GM18505 (cell line): ENCODE results near the gene RFT1.

ENCODE experiments used
- ATAC-seq: cut with Tn5 transposase; IDR thresholded peaks from one replicate; pipeline ENCODE4 v1.9.1; 2021; ENCODE audit not compliant: unreplicated experiment
- POLR2A ChIP-seq: IDR thresholded peaks from 4 replicates; pipeline ENCODE4 v1.6.1; 2011; ENCODE audit warnings: borderline replicate concordance; ENCODE audit not compliant: insufficient read depth, insufficient read length; ENCODE audit errors: extremely low read depth

RFT1 gene

GRCh38 chr3:53149006-53149690 is 18.9 kb upstream of the RFT1 start:
- no peak for ATAC-seq
- no peak for TF ChIP-seq POLR2A

GRCh38 chr3:53147903-53148400 is 17.7 kb upstream of the RFT1 start:
- no peak for ATAC-seq

GRCh38 chr3:53147151-53147902 is 17.1 kb upstream of the RFT1 start:
- no peak for TF ChIP-seq POLR2A
- no peak for ATAC-seq

More at GRCh38 chr3:53147903-53148400, 17.7 kb upstream of the RFT1 start:
- no peak for TF ChIP-seq POLR2A

GRCh38 chr3:53146319-53146891 is 16.2 kb upstream of the RFT1 start:
- no peak for ATAC-seq
- TF ChIP-seq POLR2A, result no peak

- TF ChIP-seq POLR2A, result no peak
- ATAC-seq, result no peak
Observed at GRCh38 chr3:53145713-53146080, 15.5 kb upstream of the RFT1 start.

- no peak for TF ChIP-seq POLR2A
- no peak for ATAC-seq
Observed at GRCh38 chr3:53144862-53145712, 14.9 kb upstream of the RFT1 start.

- TF ChIP-seq POLR2A, result no peak
- ATAC-seq, result no peak
Observed at GRCh38 chr3:53144446-53144845, 14.2 kb upstream of the RFT1 start.

- no peak for ATAC-seq
- TF ChIP-seq POLR2A, result no peak
Observed at GRCh38 chr3:53142986-53143385, 12.8 kb upstream of the RFT1 start.

- TF ChIP-seq POLR2A, result no peak
- ATAC-seq, result no peak
Observed at GRCh38 chr3:53140847-53141845, 10.9 kb upstream of the RFT1 start.

- no peak for ATAC-seq
- no peak for TF ChIP-seq POLR2A
Observed at GRCh38 chr3:53139906-53140846, 9.9 kb upstream of the RFT1 start.

GRCh38 chr3:53137835-53138446 is 7.7 kb upstream of the RFT1 start:
- no peak for TF ChIP-seq POLR2A
- ATAC-seq, result no peak
